GM19438 (cell line): ENCODE data around the gene MTG2.
A peak's percentile ranks its signal among the peaks of the same experiment; 100 is the strongest.
"Not testable (repeated sequence)": the region's sequence is repeated elsewhere in the genome, so short reads cannot be mapped to it uniquely, and the experiment has no call there.

Source experiments
- ATAC-seq: cut with Tn5 transposase; IDR thresholded peaks from one replicate; pipeline ENCODE4 v1.9.1; 2021; ENCODE audit warnings: low read depth; ENCODE audit not compliant: unreplicated experiment

The MTG2 gene

DNA sequence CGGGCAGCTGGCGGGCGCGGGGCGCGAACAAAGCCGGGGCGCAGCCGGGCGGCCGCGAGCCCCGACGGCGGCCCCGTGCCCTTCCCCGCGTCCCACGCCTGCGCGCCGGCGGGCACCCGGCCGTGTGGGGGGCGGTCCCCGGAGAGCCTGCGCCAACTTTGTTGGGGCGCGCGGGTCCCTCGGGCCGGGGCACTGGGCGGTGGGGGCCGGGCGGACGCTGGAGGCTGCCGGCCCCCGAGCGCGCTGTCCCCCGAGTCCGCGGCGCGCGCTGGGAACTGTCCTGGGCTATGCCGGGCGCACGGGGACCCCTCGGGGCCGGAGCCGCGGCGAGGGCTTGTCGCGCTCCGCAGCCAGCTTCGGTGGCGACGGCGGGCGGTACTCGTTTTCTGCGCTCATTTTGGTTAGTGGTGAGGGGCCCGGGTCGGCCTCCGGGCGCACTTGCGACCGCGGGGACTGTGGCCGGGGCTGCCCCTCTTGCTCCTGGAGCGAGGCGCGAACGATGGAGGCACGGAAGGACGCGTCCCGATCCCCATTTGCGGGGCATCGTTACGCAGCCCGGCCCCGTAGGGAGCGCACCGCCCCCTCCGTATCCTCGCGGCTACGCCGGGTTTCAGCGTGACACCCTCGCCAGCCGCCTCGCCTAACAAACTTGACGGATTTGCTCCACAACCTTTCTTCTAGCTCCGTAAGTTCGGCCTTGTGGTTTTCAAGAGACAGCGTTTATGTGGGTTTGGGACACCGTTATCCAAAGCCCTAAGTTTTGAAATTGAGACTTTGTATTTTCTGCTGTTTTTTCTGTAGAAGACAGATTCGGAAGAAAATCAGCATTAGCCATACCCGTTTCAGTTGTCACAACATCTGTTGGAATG, 38.6 kb upstream of the MTG2 start:
- peak; percentile 4 for ATAC-seq

DNA sequence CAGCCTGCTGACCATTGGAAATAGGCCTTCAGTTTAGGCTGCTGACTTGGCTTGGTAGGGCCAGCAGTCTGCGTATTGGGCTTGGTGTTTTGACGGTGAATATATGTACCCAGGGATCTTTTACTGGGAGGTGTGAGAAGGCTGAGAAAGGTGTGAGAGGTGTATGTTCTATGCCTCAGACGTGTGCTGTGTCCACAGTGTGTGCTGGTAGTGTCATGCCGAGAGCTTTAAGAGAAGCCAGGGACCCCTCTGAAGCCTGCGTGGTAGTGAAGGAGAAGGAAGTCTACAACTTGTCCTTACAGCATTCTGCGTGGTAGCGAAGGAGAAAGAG, 37.2 kb upstream of the MTG2 start:
- no peak for ATAC-seq

- no peak for ATAC-seq
These were observed 36.6 kb upstream of the MTG2 start for GRCh38 chr20:62146019-62146755.

- no peak for ATAC-seq
These were observed 35.7 kb upstream of the MTG2 start for GRCh38 chr20:62147125-62147524.

DNA sequence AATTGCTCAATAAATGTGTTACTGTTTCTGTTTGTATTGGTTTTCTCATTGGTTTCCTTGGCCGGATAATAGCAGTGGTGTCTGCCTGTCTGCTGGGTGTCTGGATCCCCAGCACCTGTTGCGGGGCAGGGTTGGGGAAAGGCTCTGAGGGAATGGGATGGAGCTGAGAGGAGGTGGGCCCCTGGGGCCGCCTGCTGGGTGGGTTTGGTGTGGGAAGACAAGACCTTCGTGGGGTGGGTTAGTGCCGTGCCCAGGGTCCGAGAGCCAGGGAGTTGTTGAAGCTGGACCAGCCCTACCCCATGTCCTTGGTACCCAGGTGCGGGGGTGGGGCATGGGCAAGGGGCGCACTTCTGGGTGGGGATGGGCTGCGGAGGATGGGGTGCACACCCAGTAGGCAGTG, 35.3 kb upstream of the MTG2 start:
- no peak for ATAC-seq

DNA sequence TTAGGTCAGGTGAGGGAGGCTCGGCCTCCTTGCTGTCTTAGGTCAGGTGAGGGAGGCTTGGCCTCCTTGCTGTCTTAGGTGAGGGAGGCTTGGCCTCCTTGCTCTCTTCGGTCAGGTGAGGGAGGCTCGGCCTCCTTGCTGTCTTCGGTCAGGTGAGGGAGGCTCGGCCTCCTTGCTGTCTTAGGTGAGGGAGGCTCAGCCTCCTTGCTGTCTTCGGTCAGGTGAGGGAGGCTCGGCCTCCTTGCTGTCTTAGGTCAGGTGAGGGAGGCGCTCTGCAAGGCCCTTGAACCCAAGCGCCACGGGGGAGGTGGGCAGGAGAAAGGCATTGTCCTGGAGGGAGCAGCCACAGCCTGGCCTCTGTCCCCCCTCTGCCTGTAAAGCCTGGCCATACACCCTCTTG, 34.4 kb upstream of the MTG2 start:
- not testable (repeated sequence) for ATAC-seq

DNA sequence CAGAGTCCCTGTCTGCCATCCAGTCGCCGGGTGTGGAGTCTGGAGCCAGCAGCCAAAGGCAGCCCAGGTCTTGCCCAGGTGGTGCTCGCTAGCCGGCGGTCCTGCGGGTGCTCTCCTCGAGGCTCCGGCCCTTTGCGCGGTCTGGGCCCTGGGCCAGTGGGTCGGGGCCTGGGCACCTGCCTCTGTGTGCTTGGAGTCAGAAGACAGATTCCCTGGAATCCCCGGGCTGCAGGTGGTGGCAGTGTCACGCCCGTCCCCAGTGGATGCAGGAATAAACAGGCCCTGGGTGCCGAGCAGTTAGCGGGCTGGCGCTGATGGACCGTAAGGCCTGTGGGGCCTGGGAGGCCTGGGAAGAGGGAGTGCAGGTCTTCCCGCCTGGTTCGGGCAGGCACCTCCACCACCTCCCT, 33.9 kb upstream of the MTG2 start:
- ATAC-seq = no peak

DNA sequence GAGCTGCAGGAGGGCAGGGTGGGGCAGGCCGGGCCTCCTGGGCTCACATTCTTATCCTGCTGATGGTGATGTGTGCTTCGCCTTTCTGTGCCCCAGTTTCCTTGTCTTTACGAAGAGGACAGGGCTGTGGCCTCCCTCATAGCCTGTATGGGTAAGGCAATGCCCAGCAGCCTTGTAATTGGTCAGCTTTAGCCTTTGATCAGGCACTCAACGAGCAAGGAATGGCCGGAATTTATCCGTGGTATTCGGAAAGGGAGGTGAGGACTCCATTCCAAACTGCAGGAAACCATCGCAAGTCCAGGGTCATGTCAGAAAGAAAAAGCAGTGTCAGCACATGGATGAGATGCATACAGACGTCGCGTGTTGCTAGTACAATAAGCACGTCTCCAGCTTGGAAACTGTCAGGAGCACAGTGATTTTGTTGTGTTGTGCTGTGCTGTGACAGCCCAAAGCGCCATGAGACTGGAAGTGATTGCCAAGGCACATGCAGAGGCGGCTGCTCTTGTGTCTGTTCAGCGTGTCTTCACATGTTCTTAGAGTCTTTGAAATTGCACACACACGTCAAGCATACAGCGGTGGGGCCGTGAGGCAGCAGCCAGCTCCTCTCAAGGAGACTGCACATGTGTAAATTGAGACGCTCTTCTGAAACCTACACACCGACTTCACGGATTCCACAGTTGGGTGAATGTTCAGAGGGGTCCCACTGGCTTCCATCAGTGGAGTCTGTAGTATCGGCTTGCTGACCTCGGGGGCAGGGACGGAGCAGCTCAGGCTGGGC, 33.1 kb upstream of the MTG2 start:
- ATAC-seq = no peak

GRCh38 chr20:62150310-62150575, 32.6 kb upstream of the MTG2 start:
- ATAC-seq = no peak

DNA sequence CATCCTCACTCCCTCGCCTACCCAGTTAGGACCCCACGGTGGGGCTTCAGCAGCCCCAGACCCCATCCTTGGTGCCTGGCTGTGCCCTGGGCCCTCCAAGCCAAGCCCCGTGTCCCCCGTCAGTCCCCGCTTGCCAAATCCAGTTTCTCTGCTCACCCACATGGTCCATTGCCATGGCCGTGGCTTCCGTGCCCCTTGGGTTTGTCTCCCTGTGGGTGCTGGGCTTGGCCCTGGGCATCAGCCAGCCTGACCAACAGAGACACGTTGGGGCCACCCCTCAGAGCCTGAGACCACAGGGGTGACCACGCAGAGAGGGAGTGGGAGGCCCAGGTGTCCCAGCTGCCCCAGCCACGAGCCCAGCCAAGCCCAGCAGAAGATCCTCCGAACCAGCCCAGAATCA, 31.6 kb upstream of the MTG2 start:
- no peak for ATAC-seq

DNA sequence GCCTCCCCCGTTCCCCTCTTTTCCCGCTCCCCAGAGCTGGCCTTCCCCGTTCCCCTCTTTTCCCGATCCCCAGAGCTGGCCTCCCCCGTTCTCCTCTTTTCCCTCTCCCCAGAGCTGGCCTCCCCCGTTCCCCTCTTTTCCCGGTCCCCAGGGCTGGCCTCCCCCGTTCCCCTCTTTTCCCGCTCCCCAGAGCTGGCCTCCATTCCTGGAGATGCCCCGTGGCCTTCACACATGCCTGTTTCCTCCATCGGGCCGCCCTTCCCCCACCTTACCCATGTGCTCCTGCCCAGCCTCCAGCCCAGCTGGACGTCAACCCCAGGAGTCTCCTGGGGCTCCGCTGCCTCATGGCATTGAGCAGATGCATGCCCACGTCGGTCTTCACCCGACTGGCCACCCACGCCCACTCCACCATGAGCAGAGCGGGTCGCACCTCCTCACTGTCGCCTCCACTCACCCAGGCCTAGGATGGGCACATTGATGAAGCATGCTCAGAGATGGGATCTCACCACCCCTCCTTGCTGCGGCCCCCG, 30.9 kb upstream of the MTG2 start:
- ATAC-seq = no peak

DNA sequence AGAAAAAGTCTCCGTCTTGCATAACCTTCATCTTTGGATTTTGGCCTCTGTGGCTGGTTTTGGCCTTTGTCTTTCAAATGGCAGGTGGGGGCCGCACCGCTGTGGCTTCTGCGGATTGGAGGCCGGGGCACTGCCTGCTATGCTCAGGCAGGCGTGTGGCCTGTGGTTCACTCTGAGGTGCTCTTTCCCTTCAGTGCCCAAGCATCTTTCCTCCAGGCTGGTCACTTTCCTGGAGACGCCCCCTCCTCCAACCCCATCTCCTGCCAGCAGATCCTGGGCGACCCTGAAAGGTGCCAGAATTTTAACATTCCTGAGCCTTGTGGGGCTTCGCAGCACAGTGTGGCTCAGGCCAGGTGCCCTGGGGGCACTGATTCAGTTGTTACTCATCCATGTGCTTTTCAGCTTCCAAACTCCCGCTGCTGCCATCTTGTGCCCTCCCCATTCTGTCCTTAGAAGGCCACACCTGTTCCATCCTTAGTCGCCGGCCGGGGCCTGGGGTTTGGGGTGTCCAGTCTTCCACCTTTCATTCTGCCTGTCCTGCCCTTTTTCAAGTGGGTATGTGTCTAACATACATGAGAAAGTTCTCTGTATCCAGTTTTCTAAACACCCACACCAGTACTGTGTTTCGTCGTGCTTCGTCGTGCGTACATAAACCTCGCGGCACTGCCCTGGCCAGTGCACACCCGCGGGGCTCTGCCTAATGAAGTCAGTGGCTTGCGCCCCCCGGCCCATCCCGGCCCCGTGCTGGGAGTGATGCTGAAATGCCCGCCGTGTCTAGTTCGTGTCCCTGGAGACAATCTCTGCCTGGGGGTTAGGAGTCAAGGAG, 27.2 kb upstream of the MTG2 start:
- ATAC-seq = no peak

GRCh38 chr20:62156254-62156556, 26.6 kb upstream of the MTG2 start:
- ATAC-seq = no peak

DNA sequence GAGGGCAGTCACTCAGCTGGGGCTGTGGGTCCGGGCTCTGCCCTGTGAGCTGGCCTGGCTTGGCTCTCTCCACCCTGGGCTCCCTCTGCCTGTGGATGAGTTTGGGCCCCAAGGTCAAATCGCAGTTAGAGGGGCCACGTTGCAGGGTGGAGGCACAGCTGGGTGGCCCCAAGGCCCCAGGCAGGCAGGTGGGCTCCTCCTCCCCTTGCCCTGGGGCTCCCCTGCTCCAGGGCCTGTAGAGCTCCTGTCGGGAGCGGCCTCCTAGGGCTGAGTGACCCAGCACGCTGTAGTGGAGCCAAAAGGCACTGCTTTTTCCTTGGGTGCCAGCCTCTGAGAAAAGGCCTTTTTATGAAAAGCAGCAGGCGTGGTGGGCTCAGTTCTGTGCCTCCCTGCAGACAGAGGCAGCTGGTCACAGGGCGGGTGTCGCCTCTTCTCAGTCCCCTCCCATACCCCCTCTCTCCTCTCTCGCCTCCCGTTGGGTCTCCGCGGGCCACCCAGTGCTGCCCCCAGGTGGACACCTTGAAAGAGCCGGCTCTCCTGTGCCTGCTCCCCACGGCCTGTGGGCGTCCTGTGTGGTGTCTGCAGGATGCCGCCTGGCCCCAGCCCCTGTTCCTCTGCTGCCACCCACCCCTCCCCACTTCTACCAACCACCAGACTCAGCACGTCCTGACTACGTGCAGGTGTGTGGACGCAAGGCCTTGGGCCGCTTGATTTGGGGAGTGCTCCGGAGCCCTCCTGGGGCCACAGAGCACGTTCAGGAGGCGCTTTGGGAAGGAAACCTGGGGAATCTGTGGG, 26.0 kb upstream of the MTG2 start:
- no peak for ATAC-seq

GRCh38 chr20:62157387-62158087, 25.3 kb upstream of the MTG2 start:
- no peak for ATAC-seq

DNA sequence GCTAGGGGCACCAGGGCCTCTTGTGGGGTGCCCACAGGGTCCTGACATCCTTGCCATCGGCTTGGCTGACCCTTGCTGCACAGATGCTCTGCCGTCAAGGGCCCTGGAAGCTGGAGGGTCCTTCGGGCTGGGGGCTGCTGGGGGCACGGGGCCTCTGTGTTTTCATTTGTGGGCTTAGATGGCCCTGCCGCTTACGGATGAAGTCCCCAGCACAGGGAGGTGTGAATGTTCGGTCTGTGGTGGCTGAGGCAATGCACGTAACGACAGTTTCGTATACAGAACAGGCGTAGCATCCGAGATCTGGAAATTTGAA, 24.8 kb upstream of the MTG2 start:
- ATAC-seq = no peak

DNA sequence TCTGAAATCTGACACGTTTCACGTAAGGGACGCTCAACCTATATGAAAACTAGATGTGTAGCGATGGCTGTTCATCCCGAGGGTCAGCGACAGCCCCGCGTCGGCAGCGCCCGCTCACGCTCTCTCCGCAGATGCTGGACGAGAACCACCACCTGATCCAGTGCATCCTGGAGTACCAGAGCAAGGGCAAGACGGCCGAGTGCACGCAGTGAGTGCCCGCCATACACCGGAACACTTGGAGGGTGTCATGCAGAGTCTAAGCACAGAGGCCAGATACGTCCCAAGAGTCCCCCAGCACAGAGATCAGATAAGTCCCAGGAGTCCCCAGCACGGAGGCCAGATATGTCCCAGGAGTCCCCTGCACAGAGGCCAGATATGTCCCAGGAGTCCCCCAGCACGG, 24.3 kb upstream of the MTG2 start:
- no peak for ATAC-seq

DNA sequence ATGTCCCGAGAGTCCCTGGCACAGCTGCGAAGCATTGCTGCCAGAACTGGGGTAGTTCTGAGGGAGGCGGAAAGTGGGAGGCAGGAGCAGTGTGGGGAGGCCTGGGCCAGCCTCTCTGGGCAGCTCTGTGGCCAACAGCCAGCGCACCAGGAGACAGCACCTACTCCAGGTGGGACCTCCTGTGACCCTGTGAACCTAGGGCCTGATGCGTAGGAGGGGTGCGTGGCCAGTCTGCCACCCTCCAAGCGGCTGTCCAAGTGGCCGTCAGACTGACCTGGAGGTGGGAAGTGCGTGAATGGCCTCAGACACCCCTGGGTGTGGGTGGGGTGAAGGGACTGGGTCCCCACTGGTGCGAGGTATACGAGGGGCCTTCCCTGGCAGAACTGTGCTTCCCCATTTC, 23.8 kb upstream of the MTG2 start:
- ATAC-seq = no peak

GRCh38 chr20:62159839-62160238, 23.0 kb upstream of the MTG2 start:
- no peak for ATAC-seq

DNA sequence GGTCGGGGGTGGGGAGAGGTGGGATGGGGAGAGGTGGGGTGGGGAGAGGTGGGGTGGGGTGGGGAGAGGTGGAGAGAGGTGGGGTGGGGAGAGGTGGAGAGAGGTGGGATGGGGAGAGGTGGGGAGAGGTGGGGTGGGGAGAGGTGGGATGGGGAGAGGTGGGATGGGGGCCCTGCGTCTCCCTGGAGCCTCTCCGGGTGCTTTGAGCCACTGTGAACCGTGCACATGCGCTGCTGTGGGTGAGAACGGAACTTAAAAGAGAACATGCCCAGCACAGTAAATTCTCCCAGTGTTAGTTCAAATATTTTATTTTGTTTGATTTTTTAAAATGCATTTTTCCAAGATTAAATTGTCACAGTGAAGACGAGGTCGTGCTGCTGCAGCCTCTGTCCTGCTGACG, 22.6 kb upstream of the MTG2 start:
- ATAC-seq = no peak
